ENCODE data around the gene NT5C3B. TPM values are rescaled to one million over a fixed set of nuclear protein-coding genes. Genes with fewer than 3 reads are reported as not detected.
A peak's percentile ranks its signal among the peaks of the same experiment; 100 is the strongest.

The NT5C3B gene
- polyA plus RNA-seq, 1 donor (not counting 4 experiments of a cell fraction or from before 2014, with no cell fraction given), result 109 TPM

DNA sequence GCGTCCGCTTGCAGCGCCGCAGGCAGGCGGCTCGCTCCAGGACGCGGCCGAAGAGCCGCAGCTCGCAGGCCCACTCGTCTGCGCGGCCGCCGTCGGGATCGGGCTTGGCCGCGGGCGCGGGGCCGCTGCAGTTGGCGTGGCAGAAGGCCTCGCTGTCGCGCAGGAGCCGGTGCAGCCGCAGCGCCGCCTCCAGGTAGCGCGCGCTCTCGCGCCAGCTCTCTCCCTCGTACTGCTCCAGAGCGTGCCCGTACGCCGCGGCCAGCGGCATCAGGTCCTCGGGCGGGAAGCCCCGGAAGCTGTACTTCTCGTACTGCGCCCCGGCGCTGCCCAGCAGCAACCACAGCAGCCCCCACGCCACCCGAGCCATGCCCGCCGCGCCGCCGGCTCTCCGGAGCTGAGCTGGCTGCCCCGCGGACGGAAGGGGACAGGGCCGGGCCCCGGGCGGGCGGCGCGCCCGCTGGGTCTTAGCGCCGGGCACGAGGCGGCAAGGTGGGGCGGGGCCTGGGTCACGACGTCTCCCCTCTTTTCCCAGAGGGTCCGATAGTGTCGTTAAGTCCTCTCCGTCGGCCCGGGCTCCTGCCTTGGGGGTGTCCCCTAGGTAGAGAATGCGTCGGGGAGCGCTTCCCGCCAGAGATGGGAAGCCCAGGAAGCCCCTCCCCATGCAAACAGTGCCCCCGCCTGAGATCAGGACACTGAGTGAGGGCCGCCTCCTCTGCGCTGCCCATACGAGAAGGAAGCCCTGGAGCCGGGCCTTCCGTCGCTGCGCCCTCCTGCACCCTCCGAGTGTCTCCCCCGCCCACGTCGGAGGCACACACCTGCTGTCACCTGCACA, 24.3 kb downstream of the NT5C3B start, which contains the start of gene P3H4:
TSS of gene P3H4 (minus strand) at position 401 of the 832 bp plus-strand sequence. CDS start at position 367, 34 bp downstream.
- Histone ChIP-seq H3K9me1 (ENCODE audit: control insufficient read depth, extremely low read depth, insufficient read depth, low read length) (no peaks in the 10 kb centered on the region), H3K4me3 (ENCODE audit: control insufficient read depth in 2 of 3, extremely low read depth in 1 of 3, insufficient read depth in 2 of 3, low read depth in 1 of 3, low read length in 3 of 3) (peak within 1 kb of the TSS; percentile 43 to 75 (median 63)), H3K9me3 (ENCODE audit: control insufficient read depth, low read depth, low read length) (no peaks in the 10 kb centered on the region), H3K4me1 (ENCODE audit: control insufficient read depth, extremely low read depth, insufficient read depth, low read length) (peaks cover 8% of the 10 kb centered on the region), H3K27me3 (ENCODE audit: control insufficient read depth, extremely low read depth, insufficient read depth, low read length) (peaks cover 16% of the 10 kb centered on the region), H2AFZ (ENCODE audit: control insufficient read depth, low read length) (peak within 1 kb of the TSS; percentile 71), H3K9ac (ENCODE audit: control insufficient read depth, extremely low read depth, insufficient read depth, low read length) (peak within 1 kb of the TSS; percentile 69), H3K79me2 (ENCODE audit: control insufficient read depth, insufficient read depth, low read length) (no peaks in the 10 kb centered on the region), H3K27ac (ENCODE audit: control insufficient read depth, insufficient read depth, low read length) (no peak within 1 kb of the TSS), H3K36me3 (ENCODE audit: control insufficient read depth in 2 of 2, extremely low read depth in 1 of 2, insufficient read depth in 2 of 2, low read length in 2 of 2) (peaks cover 0 to 2% of the 10 kb centered on the region in 2 experiments), H4K20me1 (ENCODE audit: control insufficient read depth, extremely low read depth, insufficient read depth, low read length) (no peaks in the 10 kb centered on the region), H3K4me2 (ENCODE audit: control insufficient read depth, extremely low read depth, insufficient read depth, low read depth, low read length) (peak within 1 kb of the TSS; percentile 80)
- DNase-seq (ENCODE audit: low read depth, low spot score), result no peak
- TF ChIP-seq EZH2 (IDR thresholded peaks at IDR 0.05; ENCODE audit: low read length), result peak; percentile 56
- TF ChIP-seq, protein P1, sequence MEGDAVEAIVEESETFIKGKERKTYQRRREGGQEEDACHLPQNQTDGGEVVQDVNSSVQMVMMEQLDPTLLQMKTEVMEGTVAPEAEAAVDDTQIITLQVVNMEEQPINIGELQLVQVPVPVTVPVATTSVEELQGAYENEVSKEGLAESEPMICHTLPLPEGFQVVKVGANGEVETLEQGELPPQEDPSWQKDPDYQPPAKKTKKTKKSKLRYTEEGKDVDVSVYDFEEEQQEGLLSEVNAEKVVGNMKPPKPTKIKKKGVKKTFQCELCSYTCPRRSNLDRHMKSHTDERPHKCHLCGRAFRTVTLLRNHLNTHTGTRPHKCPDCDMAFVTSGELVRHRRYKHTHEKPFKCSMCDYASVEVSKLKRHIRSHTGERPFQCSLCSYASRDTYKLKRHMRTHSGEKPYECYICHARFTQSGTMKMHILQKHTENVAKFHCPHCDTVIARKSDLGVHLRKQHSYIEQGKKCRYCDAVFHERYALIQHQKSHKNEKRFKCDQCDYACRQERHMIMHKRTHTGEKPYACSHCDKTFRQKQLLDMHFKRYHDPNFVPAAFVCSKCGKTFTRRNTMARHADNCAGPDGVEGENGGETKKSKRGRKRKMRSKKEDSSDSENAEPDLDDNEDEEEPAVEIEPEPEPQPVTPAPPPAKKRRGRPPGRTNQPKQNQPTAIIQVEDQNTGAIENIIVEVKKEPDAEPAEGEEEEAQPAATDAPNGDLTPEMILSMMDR (optimal IDR thresholded peaks at IDR 0.05 in 1 of 3, IDR thresholded peaks at IDR 0.05 in 1 of 3, conservative IDR thresholded peaks at IDR 0.05 in 1 of 3; ENCODE audit: extremely low read depth in 1 of 3, insufficient read depth in 2 of 3, low read length in 3 of 3), result peak; percentile 45 to 91 (median 88)
- dilution Hi-C loops (cut with MboI; ENCODE audit: extremely low pct_ligation_motif_present, low sequenced_read_pairs), result no loop called here
- no peak for FAIRE-seq

DNA sequence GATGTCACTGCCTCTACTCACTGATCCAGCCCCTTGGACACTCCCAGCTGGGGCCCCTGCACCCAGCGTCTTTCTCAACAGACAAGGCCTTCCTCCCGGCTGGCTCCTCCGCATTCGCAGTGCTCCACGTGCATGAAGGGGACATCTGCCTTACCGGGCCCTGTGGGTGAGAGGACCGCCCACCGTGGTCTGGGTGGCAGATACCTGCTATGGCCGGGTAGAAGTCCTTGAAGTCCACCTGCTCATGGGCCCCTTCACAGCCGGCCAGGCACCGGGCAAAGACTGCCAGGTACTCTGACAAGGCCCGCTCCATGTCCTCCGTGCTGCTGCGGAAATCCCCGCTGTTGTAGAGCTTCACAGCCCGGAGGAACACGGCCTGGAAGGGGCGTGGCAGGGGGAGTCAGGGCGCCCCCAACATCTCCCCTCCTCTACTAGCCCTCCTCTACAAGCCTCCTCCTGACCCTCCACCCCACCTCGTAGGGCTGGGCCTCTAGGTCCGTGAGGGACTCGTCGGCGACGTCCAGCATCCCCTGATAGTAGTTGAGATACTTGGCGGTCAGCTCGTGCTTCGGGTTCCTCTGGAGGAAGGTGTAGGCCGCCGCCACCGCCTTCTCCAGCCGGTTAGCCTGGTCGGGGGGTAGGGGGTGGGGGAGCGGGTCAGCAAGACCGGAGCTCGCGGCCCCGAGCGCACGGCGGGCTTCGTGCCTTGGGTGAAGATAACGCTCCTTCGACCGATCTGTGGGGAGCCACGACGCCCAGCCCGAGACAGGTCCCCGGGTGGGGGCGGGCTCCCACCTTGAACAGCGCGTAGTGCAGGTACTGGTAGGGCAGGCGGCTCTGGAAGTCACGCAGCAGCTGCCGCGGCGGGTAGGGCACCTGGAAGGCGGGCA, 25.1 kb downstream of the NT5C3B start:
- Histone ChIP-seq H3K9me1 (ENCODE audit: control insufficient read depth, extremely low read depth, insufficient read depth, low read length) (no peaks in the 10 kb centered on the region), H3K27me3 (ENCODE audit: control insufficient read depth, extremely low read depth, insufficient read depth, low read length) (peaks cover 16% of the 10 kb centered on the region), H3K4me3 (ENCODE audit: control insufficient read depth in 2 of 3, extremely low read depth in 1 of 3, insufficient read depth in 2 of 3, low read depth in 1 of 3, low read length in 3 of 3) (peak overlapping the region; percentile 43 to 75 (median 63)), H3K27ac (ENCODE audit: control insufficient read depth, insufficient read depth, low read length) (no peak overlapping the region), H3K79me2 (ENCODE audit: control insufficient read depth, insufficient read depth, low read length) (no peaks in the 10 kb centered on the region), H4K20me1 (ENCODE audit: control insufficient read depth, extremely low read depth, insufficient read depth, low read length) (no peaks in the 10 kb centered on the region), H2AFZ (ENCODE audit: control insufficient read depth, low read length) (peak overlapping the region; percentile 71), H3K9me3 (ENCODE audit: control insufficient read depth, low read depth, low read length) (no peaks in the 10 kb centered on the region), H3K36me3 (ENCODE audit: control insufficient read depth in 2 of 2, extremely low read depth in 1 of 2, insufficient read depth in 2 of 2, low read length in 2 of 2) (peaks cover 0 to 2% of the 10 kb centered on the region in 2 experiments), H3K4me1 (ENCODE audit: control insufficient read depth, extremely low read depth, insufficient read depth, low read length) (peaks cover 8% of the 10 kb centered on the region), H3K4me2 (ENCODE audit: control insufficient read depth, extremely low read depth, insufficient read depth, low read depth, low read length) (peak overlapping the region; percentile 80), H3K9ac (ENCODE audit: control insufficient read depth, extremely low read depth, insufficient read depth, low read length) (peak overlapping the region; percentile 69)
- no peak for DNase-seq (ENCODE audit: low read depth, low spot score)
- TF ChIP-seq EZH2 (IDR thresholded peaks at IDR 0.05; ENCODE audit: low read length), result no peak
- TF ChIP-seq, protein P1 (optimal IDR thresholded peaks at IDR 0.05 in 1 of 3, IDR thresholded peaks at IDR 0.05 in 1 of 3, conservative IDR thresholded peaks at IDR 0.05 in 1 of 3; ENCODE audit: extremely low read depth in 1 of 3, insufficient read depth in 2 of 3, low read length in 3 of 3), result no peak
- FAIRE-seq, result no peak
- dilution Hi-C loops (cut with MboI; ENCODE audit: extremely low pct_ligation_motif_present, low sequenced_read_pairs), result no loop called here
